H9 (cell line): ENCODE data around the gene POFUT1. TPM values are rescaled to one million over a fixed set of nuclear protein-coding genes. Genes with fewer than 3 reads are reported as not detected.

ENCODE experiments used
- DNase-seq: peaks from one replicate; pipeline ENCODE4 v3.0.0-alpha.2; 2017
- H2AFZ ChIP-seq: one replicate; pipeline ENCODE4 v1.6.1; 2013; ENCODE audit warnings: mild to moderate bottlenecking, low read length, control low read depth, moderate library complexity
- H2AK5ac ChIP-seq: 2 replicates; pipeline ENCODE4 v1.6.1; 2013; ENCODE audit warnings: low read length, control low read depth, mixed read lengths; ENCODE audit not compliant: insufficient read length
- H2BK120ac ChIP-seq: one replicate; pipeline ENCODE4 v1.6.1; 2013; ENCODE audit warnings: low read depth, mild to moderate bottlenecking, low read length, control low read depth, inconsistent platforms; ENCODE audit not compliant: poor library complexity, severe bottlenecking
- H2BK12ac ChIP-seq: 2 replicates; pipeline ENCODE4 v1.6.1; 2013; ENCODE audit warnings: low read length, control low read depth, mixed read lengths, low read depth; ENCODE audit not compliant: insufficient read length
- H2BK15ac ChIP-seq: 2 replicates; pipeline ENCODE4 v1.6.1; 2013; ENCODE audit warnings: low read depth, low read length, control low read depth
- H2BK20ac ChIP-seq: one replicate; pipeline ENCODE4 v1.6.1; 2013; ENCODE audit warnings: low read depth, mild to moderate bottlenecking, low read length, control low read depth, inconsistent platforms; ENCODE audit not compliant: poor library complexity, severe bottlenecking
- H2BK5ac ChIP-seq: 2 replicates; pipeline ENCODE4 v1.6.1; 2013; ENCODE audit warnings: low read length, control low read depth, mixed read lengths; ENCODE audit not compliant: insufficient read length
- H3K14ac ChIP-seq: 2 replicates; pipeline ENCODE4 v1.6.1; 2013; ENCODE audit warnings: low read length, control low read depth; ENCODE audit not compliant: insufficient read depth
- H3K18ac ChIP-seq: 2 replicates; pipeline ENCODE4 v1.6.1; 2013; ENCODE audit warnings: low read depth, mild to moderate bottlenecking, mixed read lengths, low read length, control low read depth; ENCODE audit not compliant: insufficient read length
- H3K23ac ChIP-seq: 2 replicates; pipeline ENCODE4 v1.6.1; 2013; ENCODE audit warnings: low read length, control low read depth, mixed read lengths, low read depth; ENCODE audit not compliant: insufficient read length
- H3K23me2 ChIP-seq: 2 replicates; pipeline ENCODE4 v1.6.1; 2013; ENCODE audit warnings: low read depth, mild to moderate bottlenecking, mixed read lengths, low read length, control low read depth; ENCODE audit not compliant: insufficient read length, poor library complexity, severe bottlenecking
- H3K27ac ChIP-seq: 2 replicates; pipeline ENCODE4 v1.5.1; 2013; ENCODE audit warnings: low read length, control low read depth, mixed read lengths, low read depth; ENCODE audit not compliant: insufficient read length
- H3K27me3 ChIP-seq: 2 replicates; pipeline ENCODE4 v1.6.1; 2013; ENCODE audit warnings: low read length, control low read depth, inconsistent platforms; ENCODE audit not compliant: insufficient read depth
- H3K4ac ChIP-seq: 2 replicates; pipeline ENCODE4 v1.6.1; 2013; ENCODE audit warnings: low read depth, mild to moderate bottlenecking, control low read depth, inconsistent platforms, low read length, moderate library complexity
- H3K4me1 ChIP-seq: 2 replicates; pipeline ENCODE4 v1.6.1; 2013; ENCODE audit warnings: low read length, control low read depth, inconsistent platforms; ENCODE audit not compliant: insufficient read depth
- H3K4me2 ChIP-seq: 2 replicates; pipeline ENCODE4 v1.6.1; 2013; ENCODE audit warnings: low read length, control low read depth, mixed read lengths; ENCODE audit not compliant: insufficient read length, insufficient read depth
- H3K56ac ChIP-seq: 2 replicates; pipeline ENCODE4 v1.6.1; 2013; ENCODE audit warnings: low read depth, mild to moderate bottlenecking, mixed read lengths, low read length, control low read depth; ENCODE audit not compliant: insufficient read length
- H3K79me1 ChIP-seq: 2 replicates; pipeline ENCODE4 v1.6.1; 2013; ENCODE audit warnings: low read depth, mild to moderate bottlenecking, moderate library complexity, low read length, control low read depth, inconsistent platforms; ENCODE audit not compliant: insufficient read depth, poor library complexity, severe bottlenecking
- H3K79me2 ChIP-seq: 2 replicates; pipeline ENCODE4 v1.6.1; 2013; ENCODE audit warnings: low read length, control low read depth, inconsistent platforms; ENCODE audit not compliant: insufficient read depth
- H3K9ac ChIP-seq: 2 replicates; pipeline ENCODE4 v1.6.1; 2013; ENCODE audit warnings: low read length, control low read depth, mixed read lengths; ENCODE audit not compliant: insufficient read length; ENCODE audit errors: extremely low read depth
- H3K9me3 ChIP-seq: one replicate; pipeline ENCODE4 v1.6.1; 2013; ENCODE audit warnings: low read depth, low read length, inconsistent platforms; ENCODE audit not compliant: control insufficient read depth
- H3T11ph ChIP-seq: one replicate; pipeline ENCODE4 v1.6.1; 2013; ENCODE audit warnings: mild to moderate bottlenecking, low read length, control low read depth, inconsistent platforms
- H4K20me1 ChIP-seq: one replicate; pipeline ENCODE4 v1.6.1; 2013; ENCODE audit not compliant: control insufficient read depth, insufficient read length, insufficient read depth
- H4K5ac ChIP-seq: 2 replicates; pipeline ENCODE4 v1.6.1; 2013; ENCODE audit warnings: low read depth, mild to moderate bottlenecking, mixed read lengths, low read length, control low read depth; ENCODE audit not compliant: insufficient read length
- H4K8ac ChIP-seq: replicated peaks from 2 replicates; pipeline ENCODE4 v1.6.1; 2013; ENCODE audit warnings: low read length, control low read depth, mixed read lengths, low read depth; ENCODE audit not compliant: insufficient read length
- H4K91ac ChIP-seq: 2 replicates; pipeline ENCODE4 v1.6.1; 2013; ENCODE audit warnings: low read depth, mild to moderate bottlenecking, moderate library complexity, mixed read lengths, low read length, control low read depth; ENCODE audit not compliant: insufficient read length
- H3K27ac Mint-ChIP-seq, 3 experiments: 2 replicates in 2 of 3; 3 replicates in 1 of 3; pipeline ENCODE4 v1.8.0; 2020 to 2021; ENCODE audit warnings: mixed read lengths in 3 of 3, mild to moderate bottlenecking in 1 of 3, moderate library complexity in 1 of 3
- H3K27me3 Mint-ChIP-seq: 2 replicates; pipeline ENCODE4 v1.8.0; 2021; ENCODE audit warnings: low read depth, mild to moderate bottlenecking, moderate library complexity, mixed read lengths
- H3K36me3 Mint-ChIP-seq, 3 experiments: 2 replicates in 2 of 3; 3 replicates in 1 of 3; pipeline ENCODE4 v1.8.0; 2020 to 2021; ENCODE audit warnings: low read depth in 3 of 3, mixed read lengths in 3 of 3; ENCODE audit not compliant: insufficient read depth in 1 of 3
- H3K4me1 Mint-ChIP-seq, 2 experiments: 2 replicates each; pipeline ENCODE4 v1.8.0; 2020; ENCODE audit warnings: mixed read lengths in 2 of 2
- H3K4me3 Mint-ChIP-seq, 2 experiments: 2 replicates in 1 of 2; 3 replicates in 1 of 2; pipeline ENCODE4 v1.8.0; 2020 to 2021; ENCODE audit warnings: mild to moderate bottlenecking in 2 of 2, mixed read lengths in 2 of 2, moderate library complexity in 1 of 2
- H3K9me3 Mint-ChIP-seq, 2 experiments: 2 replicates in 1 of 2; 3 replicates in 1 of 2; pipeline ENCODE4 v1.8.0; 2020; ENCODE audit warnings: mild to moderate bottlenecking in 2 of 2, mixed read lengths in 2 of 2, moderate library complexity in 1 of 2
- CTCF ChIP-seq: fragments of 200-600 bp; sonication (generic); conservative IDR thresholded peaks from 3 replicates; pipeline ENCODE4 v1.8.0; 2021; ENCODE audit warnings: antibody characterized with exemption, mild to moderate bottlenecking
- WGBS: extraction: QIAGEN DNeasy Blood & Tissue Kit; methylation state at CpG from one replicate; pipeline ENCODE4 v1.1.7; 2013; ENCODE audit warnings: missing lambda C conversion rate, low lambda C conversion rate, mixed read lengths; ENCODE audit not compliant: insufficient read length; ENCODE audit errors: extremely low coverage; 5-methylcytosine and 5-hydroxymethylcytosine counted together
- total RNA-seq: library from RNA; stranded (reverse); gene quantifications from 2 replicates; pipeline ENCODE4 v1.2.1, GENCODE V29; 2021

POFUT1 gene
- total RNA-seq, 1 experiment from 2014 or later, result 41.2 TPM

GRCh38 chr20:32184961-32185603, 22.6 kb upstream of the POFUT1 start:
- no peak for TF ChIP-seq CTCF
- Histone ChIP-seq H4K20me1 (no peaks in the 10 kb centered on the region), H3K79me2 (no peaks in the 10 kb centered on the region), H2BK120ac (no peak overlapping the region), H3K23ac (no peak overlapping the region), H3K56ac (no peak overlapping the region), H2AFZ (no peak overlapping the region), H4K8ac (no peak overlapping the region), H3T11ph (no peak overlapping the region), H3K9me3 (no peaks in the 10 kb centered on the region), H2BK20ac (no peak overlapping the region), H2AK5ac (no peak overlapping the region), H3K4me2 (no peak overlapping the region), H2BK15ac (no peak overlapping the region), H3K27me3 (no peaks in the 10 kb centered on the region), H3K79me1 (no peaks in the 10 kb centered on the region), H3K14ac (no peak overlapping the region), H3K18ac (no peak overlapping the region), H3K4me1 (no peaks in the 10 kb centered on the region), H3K9ac (no peak overlapping the region), H4K91ac (no peak overlapping the region), H3K27ac (no peak overlapping the region), H3K4ac (no peak overlapping the region), H3K23me2 (peaks cover 8% of the 10 kb centered on the region), H2BK5ac (no peak overlapping the region), H4K5ac (no peak overlapping the region), H2BK12ac (no peak overlapping the region)
- Mint-ChIP-seq H3K36me3 (peaks cover 0 to 9% (median 3%) of the 10 kb centered on the region in 3 experiments; a peak in 5 of 7 replicates), H3K27ac (no peak overlapping the region), H3K4me3 (no peak overlapping the region), H3K27me3 (no peaks in the 10 kb centered on the region; the same call in 1 of the 2 replicates), H3K9me3 (no peaks in the 10 kb centered on the region; a peak in 1 of 5 replicates), H3K4me1 (peaks cover 7% of the 10 kb centered on the region in 2 experiments)
- no peak for DNase-seq
- no CpG with 5 or more reads among the region's 10 CpGs for WGBS
